DMS153 (cell line): ENCODE measurements around the gene SFSWAP.
"Not testable (repeated sequence)": the region's sequence is repeated elsewhere in the genome, so short reads cannot be mapped to it uniquely, and the experiment has no call there.

ENCODE experiments used
- DNase-seq: peaks from one replicate; lab custom pipeline; 2025; lab: John Stamatoyannopoulos, UW

SFSWAP gene

DNA sequence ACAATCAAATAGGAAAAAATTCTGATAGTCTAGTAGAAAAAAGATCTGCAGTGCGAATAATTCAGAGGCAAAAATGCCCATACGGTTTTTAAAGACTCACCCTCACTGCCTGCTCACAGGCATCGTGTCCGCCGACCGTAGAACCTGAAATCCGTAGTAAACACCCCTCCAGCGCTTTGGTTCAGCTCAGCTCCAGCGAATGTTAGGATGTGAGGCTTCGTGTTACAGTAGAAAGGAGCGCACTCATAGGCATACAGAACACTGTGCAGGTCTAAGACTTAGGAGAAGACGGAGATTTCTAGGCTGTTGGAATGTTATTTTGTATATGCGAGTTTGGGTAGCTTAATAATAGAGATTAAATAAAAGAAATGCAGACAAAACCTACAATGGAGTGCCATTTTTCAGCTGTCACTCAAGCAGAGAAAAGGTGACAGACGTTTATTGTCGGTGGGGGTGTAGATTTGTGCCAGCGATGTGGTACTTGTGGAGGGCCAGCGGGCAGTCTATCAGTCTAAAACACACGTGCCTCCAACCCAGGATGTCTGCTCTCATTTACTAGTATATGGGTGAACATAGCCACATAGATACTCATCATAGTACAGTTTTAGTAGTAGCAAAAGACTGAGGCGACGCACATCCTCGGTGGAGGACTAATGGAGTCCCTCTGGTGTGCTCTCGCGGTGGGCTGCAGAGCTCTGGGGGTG, 25.7 kb downstream of the SFSWAP start:
- DNase-seq = no peak

DNA sequence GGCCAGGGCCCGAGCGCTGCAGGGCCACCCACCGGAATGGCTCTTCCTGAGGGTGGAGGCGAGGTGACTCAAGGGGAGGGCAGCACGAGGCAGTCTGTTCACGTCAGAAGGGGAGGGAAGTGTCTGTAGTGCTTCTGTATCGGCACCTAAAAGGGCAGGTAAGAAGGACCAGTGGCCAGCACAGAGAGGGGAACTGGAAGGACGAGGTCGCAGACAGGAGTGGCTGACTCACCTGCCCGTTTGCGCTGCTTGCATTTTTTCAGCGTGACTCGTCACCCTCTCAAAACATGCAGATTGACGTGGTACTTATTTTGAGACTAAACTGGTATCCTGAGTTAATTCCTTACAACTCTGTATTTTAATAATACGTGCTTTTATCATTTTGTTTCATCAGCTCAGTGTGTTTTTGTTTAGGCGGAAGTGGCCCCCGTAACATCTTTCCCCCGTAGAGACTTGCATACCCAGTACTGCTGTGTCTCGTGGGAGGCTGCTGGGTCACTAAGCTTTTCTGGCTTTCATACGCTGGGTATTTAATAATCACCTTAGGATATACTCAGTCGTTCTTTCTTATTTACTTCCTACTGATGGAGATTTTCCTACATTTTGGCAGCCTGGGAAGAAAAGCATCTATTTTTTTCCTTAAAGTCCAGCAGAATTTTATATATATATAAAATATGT, 26.4 kb downstream of the SFSWAP start:
- no peak for DNase-seq

DNA sequence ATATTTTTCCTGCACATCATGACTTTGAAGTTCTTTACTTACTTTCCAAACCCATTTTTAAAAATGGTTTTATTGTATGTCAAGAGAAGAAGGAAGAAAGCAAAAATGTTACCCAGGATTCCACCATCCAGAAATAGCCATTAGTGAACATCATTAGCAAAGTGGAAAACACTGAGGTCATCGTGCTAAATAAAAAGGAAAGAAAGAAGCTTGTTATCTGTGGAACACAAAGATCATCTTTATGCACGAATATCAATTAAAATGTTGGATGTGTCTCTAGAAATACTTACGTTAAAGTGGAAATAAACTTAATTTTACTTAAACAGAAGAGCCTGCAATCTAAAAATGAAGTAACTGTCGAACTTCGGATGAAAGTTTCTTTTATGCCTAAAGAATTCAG, 27.3 kb downstream of the SFSWAP start:
- DNase-seq = no peak

DNA sequence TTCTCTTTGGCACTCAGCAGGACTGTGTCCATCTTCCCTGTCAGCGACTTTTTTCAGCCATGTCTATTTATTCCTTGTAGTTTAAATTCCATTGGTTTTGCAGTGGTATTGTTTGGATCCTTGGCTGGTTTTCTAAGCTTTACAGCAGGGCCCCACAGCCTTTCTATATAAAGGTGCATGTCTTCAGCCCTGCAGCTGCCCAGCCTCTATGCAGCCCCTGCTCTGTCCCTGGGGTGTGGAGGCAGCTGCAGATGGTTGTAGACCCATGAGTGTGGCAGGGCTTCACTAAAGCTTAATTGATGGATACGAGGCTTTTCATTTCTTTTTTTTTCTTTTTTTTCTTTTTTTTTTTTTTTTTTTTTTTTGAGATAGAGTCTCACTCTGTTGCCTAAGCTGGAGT, 29.7 kb downstream of the SFSWAP start:
- no peak for DNase-seq

DNA sequence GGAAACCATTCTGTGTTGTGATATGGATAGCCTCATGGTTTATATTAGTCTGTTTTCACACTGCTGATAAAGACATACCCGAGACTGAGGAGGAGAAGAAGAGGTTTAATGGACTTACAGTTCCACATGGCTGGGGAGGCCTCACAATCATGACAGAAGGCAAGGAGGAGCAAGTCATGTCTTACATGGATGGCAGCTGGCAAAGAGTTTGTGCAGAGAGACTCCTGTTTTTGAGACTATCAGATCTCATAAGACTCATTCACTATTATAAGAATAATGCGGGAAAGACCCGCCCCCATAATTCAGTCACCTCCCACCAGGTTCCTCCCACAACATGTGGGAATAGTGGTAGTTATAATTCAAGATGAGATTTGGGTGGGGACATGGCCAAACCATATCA, 31.9 kb downstream of the SFSWAP start:
- not testable (repeated sequence) for DNase-seq

DNA sequence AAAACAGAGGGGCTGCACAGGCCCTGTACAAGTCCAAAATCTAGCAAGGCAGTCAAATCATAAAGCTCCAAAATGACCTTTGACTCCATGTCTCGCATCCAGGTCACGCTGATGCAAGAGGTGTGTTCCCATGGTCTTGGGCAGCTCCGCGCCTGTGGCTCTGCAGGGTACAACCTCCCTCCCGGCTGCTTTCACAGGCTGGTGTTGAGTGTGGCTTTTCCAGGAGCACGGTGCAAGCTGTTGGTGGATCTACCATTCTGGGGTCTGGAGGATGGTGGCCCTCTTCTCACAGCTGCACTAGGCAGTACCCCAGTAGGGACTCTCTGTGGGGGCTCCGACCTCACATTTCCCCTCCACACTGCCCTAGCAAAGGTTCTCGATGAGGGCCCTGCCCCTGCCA, 32.5 kb downstream of the SFSWAP start:
- not testable (repeated sequence) for DNase-seq

DNA sequence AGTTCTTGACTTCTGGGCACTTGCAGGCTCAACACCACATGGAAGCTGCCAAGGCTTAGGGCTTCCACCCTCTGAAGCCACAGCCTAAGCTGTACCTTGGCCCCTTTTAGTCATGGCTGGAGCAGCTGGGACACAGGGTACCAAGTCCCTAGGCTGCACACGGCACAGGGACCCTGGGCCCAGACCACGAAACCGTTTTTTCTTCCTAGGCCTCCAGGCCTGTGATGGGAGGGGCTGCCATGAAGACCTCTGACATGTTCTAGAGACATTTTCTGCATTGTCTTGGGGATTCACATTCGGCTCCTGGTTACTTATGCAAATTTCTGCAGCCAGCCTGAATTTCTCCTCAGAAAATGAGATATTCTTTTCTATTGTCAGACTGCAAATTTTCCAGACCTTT, 33.0 kb downstream of the SFSWAP start:
- DNase-seq = not testable (repeated sequence)

DNA sequence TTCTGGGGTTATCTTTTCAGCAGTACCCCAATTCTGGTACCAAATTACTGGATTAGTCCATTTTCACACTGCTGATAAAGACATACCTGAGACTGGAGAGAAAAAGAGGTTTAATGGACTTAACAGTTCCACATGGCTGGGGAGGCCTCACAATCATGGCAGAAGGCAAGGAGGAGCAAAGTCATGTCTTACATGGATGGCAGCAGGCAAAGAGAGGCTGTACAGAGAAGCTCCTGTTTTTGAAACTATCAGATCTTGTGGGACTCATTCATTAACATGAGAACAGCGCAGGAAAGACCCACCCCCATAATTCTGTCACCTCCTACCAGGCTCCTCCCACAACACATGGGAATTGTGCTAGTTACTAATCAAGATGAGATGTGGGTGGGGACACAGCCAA, 33.8 kb downstream of the SFSWAP start:
- not testable (repeated sequence) for DNase-seq

DNA sequence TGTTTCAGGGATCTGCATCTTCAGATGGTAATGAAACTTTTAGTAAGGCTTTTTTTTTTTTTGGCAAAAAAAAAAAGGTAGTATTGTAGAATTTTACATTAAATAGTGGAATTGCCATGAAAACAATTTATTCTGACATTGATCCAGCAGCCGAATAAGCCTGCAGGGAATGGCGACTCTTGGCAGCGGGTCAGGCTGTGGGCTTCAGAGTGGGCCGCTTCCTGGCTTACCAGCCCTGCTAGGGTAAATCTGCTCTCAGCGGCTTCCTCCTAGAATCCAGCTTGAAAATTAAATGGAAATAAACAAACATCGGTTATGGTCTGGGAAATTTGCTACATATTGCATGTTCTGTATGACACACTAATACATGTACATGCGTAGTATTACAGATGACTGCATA, 34.8 kb downstream of the SFSWAP start:
- no peak for DNase-seq

DNA sequence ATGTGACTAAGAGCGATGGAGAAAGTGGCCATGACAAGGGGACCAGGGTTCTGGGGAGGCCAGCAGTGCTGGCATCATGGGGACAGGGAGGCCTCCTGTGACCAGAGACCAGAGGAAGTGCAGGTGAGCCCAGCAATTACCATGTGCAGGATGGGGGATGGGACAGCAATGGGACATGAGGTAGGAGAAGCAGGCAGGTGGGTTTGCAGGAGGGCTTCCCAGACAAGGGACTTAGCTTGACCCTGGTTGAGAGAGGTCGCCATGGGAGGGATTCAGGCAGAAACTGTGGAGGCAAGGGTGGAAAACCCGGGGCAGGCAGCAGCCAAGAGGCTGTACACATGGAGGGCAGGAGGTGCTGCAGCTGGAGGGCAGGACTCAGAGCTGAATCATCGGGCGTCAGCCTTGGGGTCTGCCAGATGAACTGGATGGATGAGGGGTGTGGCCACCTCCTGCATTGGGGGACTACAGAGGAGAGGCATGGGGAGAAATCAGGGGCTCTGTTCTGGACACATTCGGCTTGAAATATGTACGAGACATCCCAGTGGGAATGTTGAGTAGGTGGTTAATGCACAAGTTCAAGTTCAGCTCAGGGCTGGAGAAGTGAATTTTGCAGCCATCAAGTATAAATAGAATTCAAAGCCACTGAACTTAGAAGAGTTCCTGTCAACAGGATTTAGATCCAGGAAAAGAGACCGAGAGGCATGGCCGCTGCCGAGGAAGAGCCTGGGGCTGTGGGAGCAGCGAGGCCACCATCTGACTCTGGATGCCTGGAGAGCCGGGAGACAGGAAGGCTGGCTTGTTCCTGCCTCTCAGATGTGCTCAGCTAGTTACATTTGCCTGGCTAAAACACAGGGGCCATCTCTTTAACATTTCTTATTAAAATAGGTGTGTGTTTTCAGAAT, 36.6 kb downstream of the SFSWAP start:
- no peak for DNase-seq

DNA sequence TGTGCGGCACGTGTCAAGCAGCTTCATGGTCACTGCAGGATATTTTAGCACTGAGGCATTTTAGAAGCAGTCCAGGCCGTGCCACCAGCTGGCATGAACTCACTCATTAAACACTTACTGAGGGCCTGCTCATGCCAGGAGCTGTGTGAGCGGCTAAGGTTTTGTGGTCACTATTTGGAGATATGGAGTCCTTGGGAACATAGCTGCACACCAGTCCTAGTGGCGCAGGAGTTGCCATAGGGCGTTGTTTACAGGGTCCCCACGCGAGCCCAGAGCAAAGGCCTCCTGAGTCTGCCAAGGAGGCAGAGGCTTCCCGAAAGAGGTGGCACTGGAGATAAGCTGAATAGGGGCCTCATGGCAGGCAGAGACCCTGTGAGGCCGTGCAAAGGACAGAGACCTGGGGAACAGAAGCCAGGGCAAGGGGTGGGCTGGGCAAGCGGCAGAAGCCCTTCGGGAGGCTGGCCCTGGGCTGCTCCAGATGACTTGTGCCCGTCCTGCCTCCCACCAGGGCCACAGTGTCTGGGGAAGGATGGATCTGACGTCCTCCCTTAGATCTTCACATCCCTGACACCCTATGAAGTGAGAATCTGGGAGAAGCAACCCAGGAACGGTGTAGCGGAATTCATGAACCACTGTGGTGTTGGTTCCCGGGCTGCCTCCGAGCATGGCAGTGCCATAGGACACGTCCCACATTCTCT, 38.9 kb downstream of the SFSWAP start:
- no peak for DNase-seq

DNA sequence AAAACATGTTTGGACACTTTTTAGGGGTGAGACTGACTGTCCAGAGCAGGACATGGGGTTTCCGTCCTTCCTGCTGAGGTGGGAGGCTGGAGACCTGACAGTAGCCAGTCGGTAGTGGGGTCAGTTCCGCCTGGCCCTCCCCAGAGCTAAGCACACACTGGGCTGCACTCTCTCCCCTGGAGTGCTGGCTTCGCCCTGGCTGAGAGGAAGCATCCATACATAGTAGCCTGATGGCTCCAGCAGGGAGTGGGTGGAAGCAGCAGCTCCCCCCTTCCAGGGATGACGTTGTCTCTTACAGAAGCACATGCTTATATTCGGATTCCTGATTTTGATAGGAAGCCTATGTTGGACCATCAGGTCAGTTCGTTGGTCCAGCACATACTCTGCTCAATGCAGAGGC, 40.4 kb downstream of the SFSWAP start:
- DNase-seq = no peak

DNA sequence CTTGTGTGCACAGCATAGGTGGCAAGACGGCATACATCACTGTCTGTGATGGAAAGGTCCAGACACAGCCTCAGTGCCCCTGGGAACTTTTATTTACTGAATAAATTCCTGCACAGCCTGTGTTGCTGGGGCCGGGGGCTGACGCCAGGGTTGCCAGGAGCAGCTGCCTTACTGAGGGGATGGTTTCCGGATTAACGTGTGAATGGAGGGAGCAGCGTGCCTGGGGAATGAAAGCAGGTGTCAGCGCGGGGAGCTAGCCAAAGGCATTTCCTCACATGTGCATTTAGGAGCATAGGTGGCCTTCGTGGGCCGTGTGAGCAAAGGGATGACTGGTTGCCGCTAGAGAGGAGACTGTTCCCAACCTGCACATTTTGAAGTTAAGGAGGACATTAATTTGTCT, 41.6 kb downstream of the SFSWAP start:
- DNase-seq = no peak

DNA sequence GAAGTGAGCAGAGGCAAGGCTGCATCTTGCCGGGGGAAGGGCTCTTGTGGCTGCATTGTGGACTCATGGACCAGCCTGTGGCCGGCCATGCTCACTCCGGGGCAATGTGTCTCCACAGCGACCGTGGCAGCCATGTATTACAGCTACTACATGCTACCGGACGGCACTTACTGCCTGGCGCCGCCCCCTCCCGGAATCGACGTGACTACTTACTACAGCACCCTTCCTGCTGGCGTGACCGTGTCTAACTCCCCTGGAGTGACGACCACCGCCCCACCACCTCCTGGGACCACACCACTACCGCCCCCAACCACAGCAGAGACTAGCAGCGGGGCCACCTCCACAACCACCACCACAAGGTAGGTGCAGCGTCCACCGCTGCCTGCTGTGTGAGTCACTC, 42.1 kb downstream of the SFSWAP start:
- DNase-seq = no peak

DNA sequence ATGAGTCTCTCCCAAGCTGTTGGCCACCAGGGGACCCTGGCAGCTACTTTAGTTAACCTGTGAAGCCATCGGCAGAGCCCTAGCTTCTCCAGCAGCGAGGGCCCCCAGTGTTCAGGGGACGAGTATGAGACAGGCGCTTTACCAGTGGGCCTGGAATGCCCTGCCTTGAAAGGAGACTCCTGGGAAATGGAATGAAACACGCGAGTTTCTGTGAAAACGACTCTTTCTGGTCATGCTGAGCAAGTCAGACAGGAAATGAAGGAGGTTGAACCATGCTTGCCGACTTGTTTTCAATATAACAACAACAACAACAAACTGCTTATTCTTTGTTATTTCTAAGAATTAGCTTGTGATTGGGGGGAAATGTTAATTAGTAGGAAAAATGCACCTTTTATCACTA, 42.9 kb downstream of the SFSWAP start:
- no peak for DNase-seq

DNA sequence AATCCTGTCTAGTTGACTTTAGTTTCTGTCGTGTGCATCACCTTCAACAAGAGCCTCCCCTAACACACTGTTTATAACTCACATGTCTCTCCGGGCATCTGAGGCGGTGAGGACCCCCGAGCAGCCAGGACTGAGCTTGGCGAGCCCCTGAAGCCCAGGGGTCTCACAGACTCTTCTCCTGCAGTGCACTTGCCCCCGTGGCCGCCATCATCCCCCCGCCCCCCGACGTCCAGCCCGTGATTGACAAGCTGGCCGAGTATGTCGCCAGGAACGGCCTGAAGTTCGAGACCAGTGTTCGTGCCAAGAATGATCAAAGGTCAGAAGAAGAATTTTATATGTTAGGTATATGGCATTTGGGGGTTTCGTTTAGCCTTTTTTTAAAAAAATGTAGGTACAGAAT, 43.3 kb downstream of the SFSWAP start:
- DNase-seq = no peak

DNA sequence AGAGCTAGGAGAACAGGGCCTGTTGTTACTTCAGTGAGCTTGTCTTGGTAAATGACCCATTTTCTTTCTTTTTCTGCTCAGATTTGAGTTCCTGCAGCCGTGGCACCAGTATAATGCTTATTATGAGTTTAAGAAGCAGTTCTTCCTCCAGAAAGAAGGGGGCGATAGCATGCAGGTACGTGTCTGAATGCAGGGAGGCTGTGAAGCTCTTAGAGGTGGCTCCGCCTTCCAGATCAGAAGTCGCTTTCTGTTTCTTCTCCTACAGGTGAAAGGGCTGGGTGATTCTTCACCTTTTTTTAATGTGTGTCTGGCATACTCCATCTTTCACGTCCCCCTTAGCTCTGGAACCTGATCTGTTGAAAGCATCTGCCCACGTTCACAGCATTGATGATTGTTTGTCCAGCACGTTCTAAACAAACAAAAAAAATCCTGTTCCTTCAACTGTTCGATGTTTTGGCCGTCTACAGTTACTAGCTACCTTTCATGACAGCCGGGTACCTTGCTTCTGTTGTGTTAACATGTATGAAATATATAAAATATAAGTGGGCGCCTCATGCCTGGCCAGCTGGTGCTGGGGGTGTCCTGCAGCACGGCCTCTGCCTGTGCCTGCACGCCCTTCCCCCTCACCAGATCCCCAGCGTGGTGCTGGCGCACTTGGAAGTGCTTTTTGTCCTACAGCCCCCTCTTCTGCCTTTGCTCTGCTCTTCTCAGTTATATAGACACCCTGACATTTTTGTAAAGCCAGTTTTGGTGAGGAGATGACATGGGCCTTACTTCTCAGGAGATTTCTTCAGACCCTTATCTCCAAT, 44.6 kb downstream of the SFSWAP start:
- DNase-seq = no peak

DNA sequence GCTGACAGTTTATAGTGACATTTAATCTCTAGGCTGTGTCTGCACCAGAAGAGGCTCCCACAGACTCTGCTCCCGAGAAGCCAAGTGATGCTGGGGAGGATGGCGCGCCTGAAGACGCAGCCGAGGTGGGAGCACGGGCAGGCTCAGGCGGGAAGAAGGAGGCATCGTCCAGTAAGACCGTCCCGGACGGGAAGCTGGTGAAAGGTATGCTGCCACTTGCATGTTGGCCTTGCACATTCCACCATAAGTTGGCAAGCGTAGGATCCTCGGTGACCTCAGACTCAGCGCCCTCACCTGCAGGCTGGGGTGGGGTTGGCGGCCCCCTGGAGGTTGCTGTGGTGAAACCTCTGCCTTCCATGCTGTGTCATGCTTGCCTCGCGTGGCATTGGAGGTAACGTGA, 45.6 kb downstream of the SFSWAP start:
- DNase-seq = no peak

DNA sequence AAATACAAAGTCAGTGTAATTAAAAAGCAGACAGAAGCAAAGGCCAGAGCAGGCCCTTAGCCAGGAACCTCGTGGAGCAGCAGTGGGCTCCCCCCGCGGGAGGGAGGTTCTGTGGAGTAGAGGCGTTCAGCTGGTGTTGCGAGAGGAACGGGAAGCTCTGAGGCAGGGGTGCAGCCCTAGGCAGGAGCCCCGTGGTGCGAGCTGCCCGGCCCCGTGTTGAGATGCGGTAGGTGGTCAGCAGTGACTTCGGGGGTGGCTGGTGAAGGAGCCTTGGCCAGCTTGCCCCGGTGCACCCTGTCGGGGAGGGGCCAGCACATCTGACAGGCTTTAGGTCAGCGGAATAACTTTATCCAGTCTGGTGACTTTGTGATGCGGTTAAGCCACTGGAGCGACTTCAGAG, 46.2 kb downstream of the SFSWAP start:
- no peak for DNase-seq

DNA sequence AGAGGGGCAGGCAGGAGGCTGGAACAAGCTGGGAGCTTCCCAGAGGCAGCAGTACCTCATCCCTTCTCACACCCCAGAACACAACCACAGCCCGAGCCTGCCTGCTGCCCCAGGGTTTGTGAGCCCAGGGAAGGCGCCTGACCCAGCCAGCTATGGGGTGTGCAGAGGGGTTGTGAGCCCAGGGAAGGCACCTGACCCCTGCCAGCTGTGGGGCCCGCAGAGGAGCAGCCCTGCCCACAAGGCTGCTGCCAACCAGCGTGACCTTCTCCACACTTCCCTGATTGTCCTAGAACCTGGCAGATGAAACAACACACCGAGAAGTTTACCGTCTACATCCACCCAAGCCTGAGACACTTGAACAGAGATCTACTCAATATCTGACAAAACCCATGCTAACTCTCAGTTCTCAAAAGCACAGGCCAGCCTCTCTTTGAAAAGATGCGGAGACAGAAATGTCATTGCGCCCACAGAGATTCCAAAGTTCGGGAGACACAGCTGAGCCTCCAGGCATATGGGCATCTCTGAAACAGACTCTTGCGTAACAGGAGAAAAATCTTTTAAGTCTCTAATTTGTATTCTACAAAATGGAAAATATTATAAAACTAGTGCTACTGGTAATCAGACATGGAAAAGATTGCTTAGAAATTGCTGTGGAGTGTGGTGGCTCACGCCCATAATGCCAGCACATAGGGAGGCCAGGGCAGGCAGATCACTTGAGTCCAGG, 47.3 kb downstream of the SFSWAP start:
- no peak for DNase-seq

DNA sequence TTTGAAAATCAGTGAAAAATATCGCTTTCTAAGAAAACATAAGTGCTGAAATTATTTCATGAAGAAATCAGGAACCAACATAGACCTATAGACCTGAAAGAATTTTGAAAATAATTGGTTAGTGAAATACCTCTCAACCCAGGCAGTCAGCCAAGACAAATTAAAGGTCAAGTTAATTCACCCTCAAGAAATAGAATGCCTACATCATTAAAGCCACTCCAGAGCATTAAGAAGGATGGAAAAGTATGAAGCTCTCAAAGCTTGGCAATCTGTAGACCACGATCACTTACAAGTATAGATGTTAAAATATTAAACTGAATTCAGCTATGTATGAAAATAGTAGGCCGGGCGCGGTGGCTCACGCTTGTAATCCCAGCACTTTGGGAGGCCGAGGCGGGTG, 48.3 kb downstream of the SFSWAP start:
- no peak for DNase-seq
